HUES6 (cell line): Measurements from ENCODE around the gene MTMR3.

Experiments
- H3K27ac ChIP-seq: 2 replicates; pipeline ENCODE4 v1.7.0; 2013; ENCODE audit warnings: low read depth, mild to moderate bottlenecking, low read length, inconsistent platforms
- H3K27me3 ChIP-seq: 2 replicates; pipeline ENCODE4 v1.6.1; 2013; ENCODE audit warnings: low read length; ENCODE audit not compliant: control insufficient read depth, insufficient read depth
- H3K36me3 ChIP-seq: 2 replicates; pipeline ENCODE4 v1.6.1; 2013; ENCODE audit warnings: low read length; ENCODE audit not compliant: control insufficient read depth, insufficient read depth
- H3K4me1 ChIP-seq: 2 replicates; pipeline ENCODE4 v1.6.1; 2013; ENCODE audit warnings: low read length; ENCODE audit not compliant: control insufficient read depth, insufficient read depth
- H3K4me3 ChIP-seq: 2 replicates; pipeline ENCODE4 v1.5.1; 2013; ENCODE audit warnings: low read depth, low read length
- H3K9ac ChIP-seq: one replicate; pipeline ENCODE4 v1.6.1; 2013; ENCODE audit warnings: mild to moderate bottlenecking, low read length
- H3K9me3 ChIP-seq: 2 replicates; pipeline ENCODE4 v1.6.1; 2013; ENCODE audit warnings: low read depth, low read length; ENCODE audit not compliant: control insufficient read depth, insufficient read depth

MTMR3 gene

GRCh38 chr22:29988719-29989118 is 105.7 kb downstream of the MTMR3 start:
- Histone ChIP-seq H3K36me3 (peaks cover 22% of the 10 kb centered on the region), H3K27ac (no peak overlapping the region), H3K4me1 (peaks cover 18% of the 10 kb centered on the region), H3K9me3 (no peaks in the 10 kb centered on the region), H3K27me3 (no peaks in the 10 kb centered on the region), H3K4me3 (no peak overlapping the region), H3K9ac (no peak overlapping the region)

GRCh38 chr22:29989446-29989845 is 106.5 kb downstream of the MTMR3 start:
- Histone ChIP-seq H3K9me3 (no peaks in the 10 kb centered on the region), H3K9ac (no peak overlapping the region)

DNA sequence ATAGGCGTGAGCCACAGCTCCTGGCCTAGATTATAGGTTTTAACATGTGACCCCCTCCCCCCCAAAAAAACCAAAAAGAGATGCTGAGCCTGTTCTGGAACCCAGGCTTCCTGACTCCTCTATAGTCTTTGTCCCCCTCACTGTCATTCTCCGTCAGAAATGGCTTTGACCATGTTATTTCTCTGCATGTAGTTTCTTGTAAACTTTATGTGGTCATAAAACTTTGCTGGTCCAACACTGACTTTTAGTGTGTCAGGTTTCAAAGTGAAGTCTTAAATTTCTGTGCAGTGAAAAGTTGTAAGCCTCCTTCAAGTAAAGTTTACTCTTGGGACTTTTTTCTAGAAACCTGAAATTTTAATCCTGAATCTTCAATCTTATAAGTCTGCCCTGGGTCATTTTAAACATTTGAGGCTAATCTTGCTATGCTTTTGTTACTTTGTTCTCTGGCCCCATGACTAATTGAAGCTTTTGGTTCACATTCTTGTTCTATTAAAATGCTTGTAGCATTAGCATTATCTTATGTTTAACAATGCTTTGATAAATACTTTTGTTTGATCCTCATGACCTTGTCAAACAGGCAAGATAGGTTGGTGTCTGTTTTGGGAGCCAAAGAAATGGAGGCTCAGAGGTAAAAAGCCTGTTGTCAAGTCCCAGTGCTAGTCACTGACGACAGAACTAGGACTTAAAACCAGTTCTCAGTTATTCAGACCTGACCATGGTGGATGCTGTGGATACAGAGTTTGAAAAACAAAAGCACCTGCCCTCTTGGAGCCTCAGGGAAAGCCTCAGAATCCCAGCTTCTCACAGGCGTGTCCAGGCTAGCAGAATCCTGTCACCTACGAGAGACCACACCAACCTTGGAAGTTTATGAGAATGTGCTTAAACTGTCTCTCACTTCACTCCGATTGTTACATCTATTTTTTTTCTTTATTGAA is 109.6 kb downstream of the MTMR3 start:
- no peak overlapping the region for H3K27ac ChIP-seq
- H3K27me3 ChIP-seq: no peaks in the 10 kb centered on the region
- H3K4me1 ChIP-seq: peaks cover 19% of the 10 kb centered on the region
- H3K36me3 ChIP-seq: peaks cover 15% of the 10 kb centered on the region; the same call in 1 of the 2 replicates
- H3K9ac ChIP-seq: no peak overlapping the region
- H3K9me3 ChIP-seq: no peaks in the 10 kb centered on the region
- H3K4me3 ChIP-seq: no peak overlapping the region

More at GRCh38 chr22:29989446-29989845, 106.5 kb downstream of the MTMR3 start:
- Histone ChIP-seq H3K27ac (no peak overlapping the region), H3K27me3 (no peaks in the 10 kb centered on the region), H3K4me1 (peaks cover 23% of the 10 kb centered on the region), H3K36me3 (peaks cover 19% of the 10 kb centered on the region), H3K4me3 (no peak overlapping the region)

- H3K4me1 ChIP-seq: peaks cover 19% of the 10 kb centered on the region
- no peak overlapping the region for H3K27ac ChIP-seq
- H3K9me3 ChIP-seq: no peaks in the 10 kb centered on the region
- no peak overlapping the region for H3K9ac ChIP-seq
- H3K36me3 ChIP-seq: peaks cover 12% of the 10 kb centered on the region; the same call in 1 of the 2 replicates
- no peaks in the 10 kb centered on the region for H3K27me3 ChIP-seq
- H3K4me3 ChIP-seq: no peak overlapping the region
These were observed 111.2 kb downstream of the MTMR3 start for GRCh38 chr22:29994027-29994715.

DNA sequence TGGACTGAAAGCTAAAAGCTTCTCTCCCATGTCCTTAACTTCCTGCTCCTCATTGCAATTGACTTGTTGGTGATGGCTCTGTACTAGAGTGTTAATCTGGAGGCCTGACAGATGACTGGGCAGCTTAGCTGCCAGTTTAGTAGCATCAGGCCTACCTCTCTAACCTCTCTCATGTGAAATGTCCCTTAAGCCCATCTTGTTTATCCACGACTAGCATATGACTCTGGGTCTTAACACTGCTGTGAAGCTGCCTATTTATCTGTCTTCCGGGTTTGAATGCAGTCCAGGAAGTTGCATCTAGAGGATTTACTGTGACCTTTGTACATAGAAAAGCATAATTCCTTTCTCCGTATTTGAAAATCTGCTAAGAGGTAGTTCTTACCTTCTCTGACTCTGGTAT is 112.0 kb downstream of the MTMR3 start:
- no peaks in the 10 kb centered on the region for H3K27me3 ChIP-seq
- H3K4me1 ChIP-seq: peaks cover 19% of the 10 kb centered on the region
- peaks cover 12% of the 10 kb centered on the region; the same call in 1 of the 2 replicates for H3K36me3 ChIP-seq
- no peaks in the 10 kb centered on the region for H3K9me3 ChIP-seq
- no peak overlapping the region for H3K9ac ChIP-seq
- H3K27ac ChIP-seq: no peak overlapping the region
- no peak overlapping the region for H3K4me3 ChIP-seq

GRCh38 chr22:29997107-29997506 is 114.1 kb downstream of the MTMR3 start:
- Histone ChIP-seq H3K4me1 (peaks cover 19% of the 10 kb centered on the region), H3K36me3 (peaks cover 4% of the 10 kb centered on the region; the same call in 1 of the 2 replicates), H3K9me3 (no peaks in the 10 kb centered on the region), H3K27ac (no peak overlapping the region), H3K4me3 (no peak overlapping the region), H3K9ac (no peak overlapping the region), H3K27me3 (no peaks in the 10 kb centered on the region)

DNA sequence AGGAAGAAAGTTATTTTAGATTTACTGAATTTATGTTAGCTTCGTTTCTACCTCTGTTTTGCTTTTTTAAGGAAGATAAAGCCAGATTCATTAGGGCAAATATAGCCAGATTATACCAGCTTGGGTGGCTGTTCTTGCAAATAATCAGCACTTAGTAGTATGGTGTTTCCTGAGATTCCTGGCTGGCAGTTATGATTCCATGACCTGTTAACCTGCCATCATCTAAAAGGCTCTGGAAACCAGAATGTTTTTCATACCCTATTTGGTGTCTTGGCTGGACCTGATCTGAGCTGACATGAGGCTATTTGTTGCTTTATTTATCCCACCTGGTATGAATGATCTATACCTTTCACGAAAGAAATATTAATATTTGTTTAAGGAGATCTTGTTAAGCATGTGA is 114.5 kb downstream of the MTMR3 start:
- Histone ChIP-seq H3K9me3 (no peaks in the 10 kb centered on the region), H3K4me1 (peaks cover 16% of the 10 kb centered on the region), H3K27me3 (no peaks in the 10 kb centered on the region), H3K9ac (no peak overlapping the region), H3K36me3 (peaks cover 6% of the 10 kb centered on the region; the same call in 1 of the 2 replicates), H3K4me3 (no peak overlapping the region), H3K27ac (no peak overlapping the region)

GRCh38 chr22:29998627-29999384 is 115.8 kb downstream of the MTMR3 start:
- H3K36me3 ChIP-seq: peaks cover 16% of the 10 kb centered on the region
- no peaks in the 10 kb centered on the region for H3K9me3 ChIP-seq
- no peak overlapping the region for H3K9ac ChIP-seq
- H3K27ac ChIP-seq: no peak overlapping the region
- no peaks in the 10 kb centered on the region for H3K27me3 ChIP-seq
- no peak overlapping the region for H3K4me3 ChIP-seq
- peaks cover 4% of the 10 kb centered on the region for H3K4me1 ChIP-seq

DNA sequence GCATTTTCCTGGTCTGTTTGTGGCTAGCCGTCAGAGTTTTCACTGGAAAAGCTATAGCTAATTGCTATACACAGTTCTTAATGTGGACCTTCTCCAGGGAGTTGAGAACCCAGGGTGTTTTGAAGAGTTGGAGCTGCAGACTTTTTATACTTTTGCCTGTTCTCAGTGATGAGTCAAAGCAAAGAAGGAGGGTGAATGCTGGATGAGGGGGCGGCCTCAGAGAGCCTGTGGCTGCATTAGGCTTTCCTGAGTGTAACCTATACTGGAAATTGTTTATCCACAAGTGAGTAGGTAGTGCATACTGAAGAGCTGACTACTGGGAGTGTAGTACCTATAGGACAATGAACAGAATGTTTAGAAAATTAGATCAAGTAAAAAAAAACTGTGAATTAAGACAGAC is 117.6 kb downstream of the MTMR3 start:
- H3K9ac ChIP-seq: no peak overlapping the region

GRCh38 chr22:30001459-30001858 is 118.5 kb downstream of the MTMR3 start:
- H3K4me1 ChIP-seq: peaks cover 3% of the 10 kb centered on the region; the same call in 1 of the 2 replicates
- peaks cover 18% of the 10 kb centered on the region for H3K36me3 ChIP-seq
- H3K4me3 ChIP-seq: no peak overlapping the region
- no peak overlapping the region for H3K9ac ChIP-seq
- no peaks in the 10 kb centered on the region for H3K27me3 ChIP-seq
- no peak overlapping the region for H3K27ac ChIP-seq
- H3K9me3 ChIP-seq: no peaks in the 10 kb centered on the region

More for the DNA sequence above, 117.6 kb downstream of the MTMR3 start:
- peaks cover 3% of the 10 kb centered on the region; the same call in 1 of the 2 replicates for H3K4me1 ChIP-seq
- H3K27me3 ChIP-seq: no peaks in the 10 kb centered on the region
- no peak overlapping the region for H3K27ac ChIP-seq
- H3K36me3 ChIP-seq: peaks cover 18% of the 10 kb centered on the region
- H3K9me3 ChIP-seq: no peaks in the 10 kb centered on the region
- H3K4me3 ChIP-seq: no peak overlapping the region
